AG09319 (cell line): ENCODE data around the gene ANKDD1B.

ENCODE experiments used
- DNase-seq: peaks from one replicate; pipeline ENCODE4 v3.0.0-alpha.2; 2010; ENCODE audit warnings: low read depth; ENCODE audit errors: extremely low read depth
- CTCF ChIP-seq: IDR thresholded peaks from 2 replicates; pipeline ENCODE4 v1.5.1; 2011; ENCODE audit warnings: low read depth, mild to moderate bottlenecking, inconsistent platforms, low read length, moderate library complexity

Gene ANKDD1B

DNA sequence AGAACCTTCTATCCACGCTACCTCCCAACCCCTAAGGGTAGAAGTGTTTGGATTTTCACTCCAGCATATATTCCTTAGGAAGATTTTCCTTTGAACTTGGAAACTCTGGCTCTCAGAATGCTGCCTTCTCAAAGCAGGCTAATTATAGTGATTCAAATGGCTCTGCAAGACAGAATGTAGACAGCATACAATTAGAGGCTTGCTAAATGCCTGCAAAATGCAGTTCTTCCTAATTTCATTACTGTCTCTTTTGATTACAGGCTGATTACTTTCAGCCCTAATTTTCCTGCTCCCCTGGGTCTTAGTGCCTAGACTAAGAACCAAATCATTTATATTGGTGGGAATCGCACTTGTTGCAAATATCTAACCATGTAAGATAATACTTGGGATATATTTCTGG lies 50.8 kb downstream of the ANKDD1B start:
- TF ChIP-seq CTCF, result no peak
- no peak for DNase-seq

GRCh38 chr5:75663579-75664284 lies 52.5 kb downstream of the ANKDD1B start:
- TF ChIP-seq CTCF, result no peak
- no peak for DNase-seq

DNA sequence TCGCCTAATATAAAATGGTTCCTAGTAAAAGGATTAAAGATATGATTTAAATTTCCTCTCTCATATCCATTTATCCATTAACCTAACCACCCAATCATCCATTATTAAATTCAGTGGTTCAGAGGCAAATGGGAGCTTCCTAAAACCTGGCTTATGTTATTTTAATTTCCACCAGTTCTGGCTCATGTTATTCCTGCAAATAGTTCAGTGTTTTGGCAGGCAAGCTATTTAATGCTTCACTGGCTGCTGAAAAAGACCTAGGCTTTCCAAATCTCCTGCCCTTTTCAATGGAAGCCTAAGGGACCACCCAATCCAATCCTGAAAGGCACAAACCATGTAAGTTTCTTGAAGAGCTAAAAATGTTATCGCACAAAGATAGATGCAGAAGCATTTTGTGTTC lies 53.7 kb downstream of the ANKDD1B start:
- DNase-seq, result no peak
- TF ChIP-seq CTCF, result no peak

- TF ChIP-seq CTCF, result no peak
- DNase-seq, result no peak
Observed at GRCh38 chr5:75666801-75667200, 55.5 kb downstream of the ANKDD1B start.

DNA sequence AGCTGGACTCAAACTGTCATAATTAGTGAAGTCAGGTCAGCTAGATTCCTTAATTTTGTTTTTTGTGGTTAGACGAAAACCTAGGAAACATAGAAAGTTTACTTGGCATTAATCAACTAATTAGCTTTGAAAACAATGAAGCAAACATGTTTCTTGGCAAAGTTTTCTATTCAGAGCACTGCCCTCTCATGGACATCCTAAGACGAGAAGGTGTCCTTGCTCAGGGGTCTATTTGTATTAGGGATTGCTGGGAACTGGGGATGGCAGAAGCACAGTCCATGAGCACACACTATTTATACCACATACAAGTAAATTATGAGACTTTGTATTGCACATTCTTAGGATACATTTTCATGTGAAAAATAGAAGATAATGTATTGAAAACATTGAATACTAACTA lies 56.3 kb downstream of the ANKDD1B start:
- TF ChIP-seq CTCF, result peak; percentile 14
- no peak for DNase-seq

DNA sequence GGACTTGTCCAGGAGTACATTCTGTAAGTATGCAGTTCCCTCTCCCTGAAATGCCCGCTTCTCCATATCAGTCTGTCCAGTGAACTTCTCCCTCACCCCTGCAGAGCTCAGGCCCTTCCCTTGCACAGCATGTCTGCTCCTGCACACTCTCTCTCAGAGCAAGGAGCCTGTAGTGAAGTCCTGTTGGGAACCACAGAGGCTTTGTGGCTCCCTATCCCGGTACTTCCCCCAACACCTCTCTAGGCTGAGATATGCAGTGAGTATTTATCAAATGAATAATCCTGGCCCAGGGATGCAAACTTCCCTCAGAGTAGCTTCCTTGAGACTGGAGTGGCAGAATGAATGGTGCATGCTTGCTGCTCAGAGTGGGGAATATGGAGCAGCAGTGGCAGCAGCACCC lies 57.2 kb downstream of the ANKDD1B start:
- TF ChIP-seq CTCF, result no peak
- no peak for DNase-seq

GRCh38 chr5:75668977-75669689 lies 57.9 kb downstream of the ANKDD1B start:
- no peak for DNase-seq

More at GRCh38 chr5:75668977-75669689, 57.9 kb downstream of the ANKDD1B start:
- TF ChIP-seq CTCF, result no peak
